OCI-LY3 (cell line): Measurements from ENCODE around the gene TTLL5.

Source experiments
- H2AFZ ChIP-seq: fragments of 200-600, 300-600 bp; shearing (Covaris generic); 2 replicates; pipeline ENCODE4 v1.6.0; 2014; ENCODE audit warnings: antibody characterized with exemption, low read depth, low read length
- H3K27ac ChIP-seq: fragments of 200-600, 300-600 bp; sonication (generic); 2 replicates; pipeline ENCODE4 v1.5.1; 2014; ENCODE audit warnings: mild to moderate bottlenecking, low read length, moderate library complexity, mixed read lengths
- H3K27me3 ChIP-seq: fragments of 200-600, 300-600 bp; sonication (generic); 2 replicates; pipeline ENCODE4 v1.6.1; 2014; ENCODE audit warnings: low read depth, low read length, mixed read lengths
- H3K36me3 ChIP-seq: fragments of 200-600, 300-600 bp; sonication (generic); replicated peaks from 2 replicates; pipeline ENCODE3; 2014; ENCODE audit warnings: low read depth, low read length, mixed read lengths
- H3K4me1 ChIP-seq: fragments of 300-600, 200-600 bp; sonication (generic); 2 replicates; pipeline ENCODE4 v1.6.1; 2014; ENCODE audit warnings: low read length, mixed read lengths
- H3K4me2 ChIP-seq: fragments of 200-600, 300-600 bp; sonication (generic); 2 replicates; pipeline ENCODE4 v1.6.1; 2014; ENCODE audit warnings: low read length, mixed read lengths
- H3K4me3 ChIP-seq: fragments of 300-600, 200-600 bp; sonication (generic); 2 replicates; pipeline ENCODE4 v1.5.1; 2014; ENCODE audit warnings: antibody characterized with exemption, mild to moderate bottlenecking, low read length, moderate library complexity
- H3K79me2 ChIP-seq: fragments of 300-600, 200-600 bp; shearing (Covaris generic); 2 replicates; pipeline ENCODE4 v1.6.1; 2014; ENCODE audit warnings: mild to moderate bottlenecking, low read length, mixed read lengths
- H3K9ac ChIP-seq: fragments of 300-600, 200-600 bp; shearing (Covaris generic); 2 replicates; pipeline ENCODE4 v1.6.0; 2014; ENCODE audit warnings: mild to moderate bottlenecking, low read length, moderate library complexity
- H3K9me3 ChIP-seq: fragments of 200-600, 300-600 bp; shearing (Covaris generic); 2 replicates; pipeline ENCODE4 v1.6.1; 2014; ENCODE audit warnings: low read length, mixed read lengths; ENCODE audit not compliant: insufficient read depth
- H4K20me1 ChIP-seq: fragments of 200-600, 300-600 bp; sonication (generic); 2 replicates; pipeline ENCODE4 v1.6.1; 2016; ENCODE audit warnings: low read length, mixed read lengths; ENCODE audit not compliant: insufficient read depth
- EZH2phosphoT487 ChIP-seq: fragments of 200-600 bp; shearing (Covaris generic); IDR thresholded peaks from 2 replicates; pipeline ENCODE4 v1.6.1; 2018; ENCODE audit warnings: antibody characterized with exemption, mixed run types, low read depth
- TF ChIP-seq, protein P1 (sequence below): fragments of 200-600, 300-600 bp; sonication (generic); IDR thresholded peaks from 2 replicates; pipeline ENCODE4 v1.5.1; 2014; ENCODE audit warnings: antibody characterized with exemption, low read length, low read depth

Gene TTLL5

DNA sequence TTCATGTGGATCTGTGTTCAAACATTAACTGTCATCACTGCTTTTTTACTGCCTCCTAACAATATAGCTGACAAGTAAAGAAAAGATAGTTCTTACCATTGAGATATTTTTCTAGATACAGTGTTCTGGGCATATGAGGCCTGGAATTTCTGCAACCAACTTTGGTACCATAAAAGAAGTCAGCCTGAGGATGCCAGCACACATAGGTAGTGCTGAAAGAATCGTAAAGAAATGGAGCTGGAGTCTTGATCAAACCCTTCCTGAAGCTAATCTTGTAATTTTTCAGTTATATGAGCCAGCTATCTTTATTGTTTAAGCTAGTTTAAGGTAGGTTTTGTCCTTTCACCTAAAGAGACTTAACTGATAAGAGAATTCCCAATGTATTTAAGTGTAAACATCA is 11.7 kb upstream of the TTLL5 start:
- Histone ChIP-seq H2AFZ (no peak overlapping the region), H3K79me2 (0 out of 2 replicates have a peak, but pooled peaks cover 2% of the 10 kb centered on the region), H3K9me3 (no peaks in the 10 kb centered on the region), H3K9ac (no peak overlapping the region), H3K36me3 (peaks cover 65% of the 10 kb centered on the region), H3K27ac (no peak overlapping the region), H3K4me3 (no peak overlapping the region), H3K27me3 (no peaks in the 10 kb centered on the region), H3K4me1 (peaks cover 2% of the 10 kb centered on the region), H3K4me2 (no peak overlapping the region), H4K20me1 (no peaks in the 10 kb centered on the region)
- no peak for TF ChIP-seq EZH2phosphoT487
- TF ChIP-seq, protein P1, sequence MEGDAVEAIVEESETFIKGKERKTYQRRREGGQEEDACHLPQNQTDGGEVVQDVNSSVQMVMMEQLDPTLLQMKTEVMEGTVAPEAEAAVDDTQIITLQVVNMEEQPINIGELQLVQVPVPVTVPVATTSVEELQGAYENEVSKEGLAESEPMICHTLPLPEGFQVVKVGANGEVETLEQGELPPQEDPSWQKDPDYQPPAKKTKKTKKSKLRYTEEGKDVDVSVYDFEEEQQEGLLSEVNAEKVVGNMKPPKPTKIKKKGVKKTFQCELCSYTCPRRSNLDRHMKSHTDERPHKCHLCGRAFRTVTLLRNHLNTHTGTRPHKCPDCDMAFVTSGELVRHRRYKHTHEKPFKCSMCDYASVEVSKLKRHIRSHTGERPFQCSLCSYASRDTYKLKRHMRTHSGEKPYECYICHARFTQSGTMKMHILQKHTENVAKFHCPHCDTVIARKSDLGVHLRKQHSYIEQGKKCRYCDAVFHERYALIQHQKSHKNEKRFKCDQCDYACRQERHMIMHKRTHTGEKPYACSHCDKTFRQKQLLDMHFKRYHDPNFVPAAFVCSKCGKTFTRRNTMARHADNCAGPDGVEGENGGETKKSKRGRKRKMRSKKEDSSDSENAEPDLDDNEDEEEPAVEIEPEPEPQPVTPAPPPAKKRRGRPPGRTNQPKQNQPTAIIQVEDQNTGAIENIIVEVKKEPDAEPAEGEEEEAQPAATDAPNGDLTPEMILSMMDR = no peak

- Histone ChIP-seq H3K27me3 (no peaks in the 10 kb centered on the region), H3K4me3 (no peak overlapping the region), H4K20me1 (no peaks in the 10 kb centered on the region), H2AFZ (no peak overlapping the region), H3K36me3 (peaks cover 67% of the 10 kb centered on the region), H3K27ac (no peak overlapping the region), H3K9ac (no peak overlapping the region), H3K79me2 (0 out of 2 replicates have a peak, but pooled peaks cover 2% of the 10 kb centered on the region), H3K4me1 (peaks cover 2% of the 10 kb centered on the region), H3K9me3 (no peaks in the 10 kb centered on the region), H3K4me2 (no peak overlapping the region)
- TF ChIP-seq, protein P1 = no peak
- TF ChIP-seq EZH2phosphoT487 = no peak
Measured at GRCh38 chr14:75649773-75650172, 11.3 kb upstream of the TTLL5 start.

- Histone ChIP-seq H3K27me3 (no peaks in the 10 kb centered on the region), H3K9ac (no peak overlapping the region), H3K4me2 (no peak overlapping the region), H2AFZ (no peak overlapping the region), H3K27ac (no peak overlapping the region), H4K20me1 (no peaks in the 10 kb centered on the region), H3K36me3 (peaks cover 74% of the 10 kb centered on the region), H3K9me3 (no peaks in the 10 kb centered on the region), H3K4me1 (peaks cover 2% of the 10 kb centered on the region), H3K79me2 (0 out of 2 replicates have a peak, but pooled peaks cover 2% of the 10 kb centered on the region), H3K4me3 (no peak overlapping the region)
- TF ChIP-seq, protein P1 = no peak
- TF ChIP-seq EZH2phosphoT487 = no peak
Measured at GRCh38 chr14:75650253-75651058, 10.6 kb upstream of the TTLL5 start.

- H3K27me3 ChIP-seq = no peaks in the 10 kb centered on the region
- 0 out of 2 replicates have a peak, but pooled peaks cover 5% of the 10 kb centered on the region for H4K20me1 ChIP-seq
- no peak overlapping the region for H3K4me3 ChIP-seq
- TF ChIP-seq, protein P1 = no peak
- TF ChIP-seq EZH2phosphoT487 = no peak
- no peak overlapping the region for H3K4me2 ChIP-seq
- H3K27ac ChIP-seq = no peak overlapping the region
- H3K36me3 ChIP-seq = peaks cover 80% of the 10 kb centered on the region
- no peak overlapping the region for H3K9ac ChIP-seq
- H3K79me2 ChIP-seq = peaks cover 14% of the 10 kb centered on the region
- no peaks in the 10 kb centered on the region for H3K9me3 ChIP-seq
- H3K4me1 ChIP-seq = peaks cover 2% of the 10 kb centered on the region
- no peak overlapping the region for H2AFZ ChIP-seq
Measured at GRCh38 chr14:75653563-75653962, 7.5 kb upstream of the TTLL5 start.
